ENCODE measurements around the gene MTERF4.

The MTERF4 gene

GRCh38 chr2:241134711-241135110 lies 32.6 kb upstream of the MTERF4 start:
- no peak for DNase-seq (ENCODE audit: low read depth, low spot score)

- DNase-seq (ENCODE audit: low read depth, low spot score), result no peak
These were observed 31.3 kb upstream of the MTERF4 start for GRCh38 chr2:241133436-241133820.

GRCh38 chr2:241132538-241133435 lies 30.7 kb upstream of the MTERF4 start:
- DNase-seq (ENCODE audit: low read depth, low spot score), result no peak

- DNase-seq (ENCODE audit: low read depth, low spot score), result no peak
These were observed 29.4 kb upstream of the MTERF4 start for GRCh38 chr2:241131531-241131930.

GRCh38 chr2:241130316-241130715 lies 28.2 kb upstream of the MTERF4 start:
- DNase-seq (ENCODE audit: low read depth, low spot score), result no peak

- DNase-seq (ENCODE audit: low read depth, low spot score), result no peak
These were observed 27.2 kb upstream of the MTERF4 start for GRCh38 chr2:241129086-241129871.

- no peak for DNase-seq (ENCODE audit: low read depth, low spot score)
These were observed 26.2 kb upstream of the MTERF4 start for GRCh38 chr2:241128266-241128665.

GRCh38 chr2:241126771-241127202 lies 24.7 kb upstream of the MTERF4 start:
- DNase-seq (ENCODE audit: low read depth, low spot score), result no peak

- DNase-seq (ENCODE audit: low read depth, low spot score), result no peak
These were observed 24.1 kb upstream of the MTERF4 start for GRCh38 chr2:241126201-241126611.

DNA sequence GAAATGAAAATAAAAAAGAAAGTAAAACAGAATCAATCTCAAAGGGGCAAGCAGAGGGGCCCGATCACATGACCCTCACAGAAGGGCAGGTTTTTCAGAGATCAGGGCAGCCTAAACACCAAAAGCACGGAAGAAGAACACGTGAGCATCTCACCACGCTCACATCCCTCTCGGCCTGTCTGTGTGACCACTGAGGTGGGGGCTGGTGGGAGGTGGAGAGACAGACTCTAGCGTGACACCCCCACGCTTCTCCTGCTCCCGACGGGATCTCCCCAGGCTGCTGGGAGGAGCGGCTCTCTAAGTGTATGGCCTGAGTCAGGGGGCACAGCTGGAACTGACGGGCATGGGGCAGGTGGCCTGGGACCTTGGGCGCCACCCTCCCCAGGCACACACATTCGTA lies 23.5 kb upstream of the MTERF4 start:
- no peak for DNase-seq (ENCODE audit: low read depth, low spot score)

DNA sequence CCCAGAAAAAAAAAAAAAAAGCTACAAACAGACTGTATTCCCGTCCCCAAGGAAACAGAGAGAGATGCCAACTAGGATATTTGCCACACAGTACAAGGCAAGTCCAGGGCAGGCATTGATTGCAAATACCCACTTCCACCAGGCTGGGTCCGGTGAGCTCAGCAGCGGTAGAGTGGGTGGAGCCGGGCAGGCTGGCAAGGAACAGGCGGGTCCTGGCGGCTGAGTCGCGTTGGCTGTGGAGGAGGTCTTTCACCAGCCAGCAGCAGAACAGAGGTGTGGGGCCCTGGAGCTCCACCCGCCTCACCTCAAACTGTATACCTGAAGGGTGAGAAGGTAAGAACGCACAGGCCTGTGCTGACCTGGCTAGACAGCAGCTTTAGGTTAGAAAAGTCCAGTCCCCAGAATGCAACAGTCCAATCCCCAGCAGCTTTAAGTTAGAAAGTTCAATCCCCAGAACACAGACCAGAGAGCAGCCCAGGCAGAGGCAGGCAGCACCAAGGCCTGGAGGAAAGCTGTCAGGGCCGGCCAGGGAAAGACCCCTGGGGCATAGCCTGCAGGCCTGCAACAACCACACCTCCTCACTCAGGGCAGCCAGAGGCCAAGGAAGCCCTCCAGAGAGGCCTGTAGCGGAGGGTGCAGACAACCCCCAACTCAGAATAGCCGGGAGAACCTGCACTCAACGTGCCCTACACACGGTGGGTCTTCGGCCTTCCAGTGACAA lies 21.9 kb upstream of the MTERF4 start:
- no peak for DNase-seq (ENCODE audit: low read depth, low spot score)

GRCh38 chr2:241122376-241123002 lies 20.4 kb upstream of the MTERF4 start:
- DNase-seq (ENCODE audit: low read depth, low spot score), result no peak

- DNase-seq (ENCODE audit: low read depth, low spot score), result no peak
These were observed 18.9 kb upstream of the MTERF4 start for GRCh38 chr2:241121008-241121407.

DNA sequence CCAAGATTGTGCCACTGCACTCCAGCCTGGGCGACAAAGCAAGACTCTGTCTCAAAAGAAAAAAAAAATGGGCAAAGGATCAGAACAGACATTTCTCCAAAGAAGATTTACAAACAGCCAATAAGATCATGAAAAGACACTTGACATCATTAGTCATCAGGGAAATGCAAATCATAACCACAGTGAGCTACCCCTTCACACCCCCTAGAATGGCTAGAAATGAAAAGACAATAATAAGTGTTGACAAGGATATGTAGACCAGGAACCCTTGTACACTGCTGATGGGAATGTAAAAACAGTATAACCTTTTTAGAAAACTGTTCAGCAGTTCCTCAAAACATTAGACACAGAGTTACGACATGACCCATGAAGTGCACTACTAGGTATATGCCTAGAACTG lies 18.4 kb upstream of the MTERF4 start:
- no peak for DNase-seq (ENCODE audit: low read depth, low spot score)

DNA sequence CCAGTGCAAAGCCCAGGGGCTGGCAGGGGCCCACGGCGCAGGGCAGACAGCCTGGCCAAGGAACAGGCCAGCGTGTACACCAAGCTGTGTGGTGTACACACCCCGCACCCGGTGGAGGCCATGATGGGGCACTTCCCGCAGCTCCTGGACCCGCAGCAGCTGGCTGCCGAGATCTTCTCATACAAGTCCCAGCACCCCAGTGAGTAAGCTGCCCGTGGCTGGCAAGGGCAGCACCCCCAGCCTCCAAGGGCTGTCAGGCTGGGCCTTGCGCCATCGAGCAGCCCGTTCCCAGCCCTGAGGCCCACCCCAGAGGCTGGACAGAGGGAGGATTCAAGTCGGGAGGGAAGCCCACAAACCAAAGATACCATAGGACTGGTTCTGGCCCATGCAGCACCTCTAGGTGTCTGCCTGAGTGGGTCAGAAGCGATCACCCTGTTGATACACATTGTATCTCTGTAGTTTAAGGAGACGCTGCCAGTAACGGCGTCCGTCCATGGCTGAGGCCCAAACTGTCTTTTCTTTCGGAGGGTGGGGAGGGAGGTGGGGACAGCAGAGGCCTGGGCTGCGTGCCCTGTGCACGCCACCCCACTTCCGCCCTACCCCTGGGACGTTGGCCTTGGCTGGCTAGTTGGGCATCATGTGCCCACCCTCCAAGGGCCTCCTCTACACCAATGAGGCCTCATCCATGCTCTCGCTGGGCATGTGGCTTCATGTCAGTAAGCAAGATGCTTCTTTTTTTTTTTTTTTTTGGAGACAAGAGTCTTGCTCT lies 16.8 kb upstream of the MTERF4 start:
- DNase-seq (ENCODE audit: low read depth, low spot score), result no peak

GRCh38 chr2:241116606-241117560 lies 14.8 kb upstream of the MTERF4 start:
- no peak for DNase-seq (ENCODE audit: low read depth, low spot score)

DNA sequence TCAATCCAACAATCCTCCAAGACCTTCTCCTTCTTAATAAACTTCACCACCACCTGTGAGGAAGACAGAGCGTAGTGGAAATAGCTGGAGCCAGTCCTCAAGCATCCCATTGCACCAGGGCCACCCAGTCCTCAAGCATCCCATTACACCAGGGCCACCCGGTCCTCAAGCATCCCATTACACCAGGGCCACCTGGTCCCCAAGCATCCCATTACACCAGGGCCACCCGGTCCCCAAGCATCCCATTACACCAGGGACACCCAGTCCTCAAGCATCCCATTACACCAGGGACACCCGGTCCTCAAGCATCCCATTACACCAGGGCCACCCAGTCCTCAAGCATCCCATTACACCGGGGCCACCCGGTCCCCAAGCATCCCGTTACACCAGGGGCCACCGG lies 13.3 kb upstream of the MTERF4 start:
- no peak for DNase-seq (ENCODE audit: low read depth, low spot score)

DNA sequence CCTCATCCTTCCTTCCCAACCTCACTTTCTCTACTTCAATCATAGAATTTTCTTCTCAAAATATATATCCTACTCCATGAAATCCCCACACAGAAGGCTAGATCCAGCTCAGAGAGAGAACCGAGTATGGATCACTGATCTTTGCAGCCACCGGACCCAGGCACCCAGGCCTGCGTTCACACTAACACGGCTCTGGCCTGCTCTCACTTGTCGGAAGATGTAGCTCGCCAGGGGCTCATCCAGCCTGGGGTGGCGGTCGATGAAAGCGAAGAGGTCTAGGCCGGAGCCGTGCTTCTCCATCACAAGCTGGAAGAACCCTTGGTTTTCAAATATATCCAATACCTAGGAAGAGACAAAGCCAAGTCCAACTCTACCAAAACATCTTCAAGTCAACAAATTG lies 12.7 kb upstream of the MTERF4 start:
- no peak for DNase-seq (ENCODE audit: low read depth, low spot score)

DNA sequence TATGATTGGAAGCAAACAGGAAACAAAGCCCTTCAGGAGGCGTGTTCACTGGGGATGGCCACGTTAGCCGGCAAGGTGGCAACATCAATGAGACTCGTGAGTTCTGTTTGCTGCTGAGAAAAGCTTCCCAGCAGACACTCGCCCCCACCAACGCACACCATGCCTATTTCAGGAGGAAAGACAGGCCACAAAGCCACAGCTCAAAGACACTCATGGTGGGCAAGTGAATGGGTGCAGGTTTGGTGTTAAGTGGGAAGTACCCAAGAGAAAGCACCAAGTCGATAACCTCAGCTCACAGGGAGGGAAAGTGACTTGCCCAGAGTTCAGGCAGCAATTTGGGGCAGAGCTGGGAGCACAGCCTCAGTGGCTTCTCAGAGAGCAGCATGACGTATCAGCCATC lies 10.5 kb upstream of the MTERF4 start:
- no peak for DNase-seq (ENCODE audit: low read depth, low spot score)

DNA sequence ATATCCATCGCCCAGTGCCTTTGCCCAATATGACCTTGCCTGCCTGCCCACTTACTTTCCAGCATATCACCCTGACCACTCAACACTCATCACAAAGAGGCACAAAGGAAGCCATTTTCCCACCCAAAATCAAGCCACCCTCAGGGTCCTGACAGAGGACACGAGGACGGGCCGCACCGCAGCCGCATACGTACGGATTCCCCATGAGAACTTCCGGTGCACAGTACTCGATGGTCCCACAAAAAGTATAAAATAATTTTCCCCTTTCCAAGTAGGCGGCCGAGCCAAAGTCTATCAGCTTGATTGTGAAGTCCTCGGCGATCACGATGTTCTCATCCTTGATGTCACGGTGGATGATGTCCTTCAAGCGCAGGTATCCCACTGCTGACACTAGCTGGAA lies 10.0 kb upstream of the MTERF4 start:
- no peak for DNase-seq (ENCODE audit: low read depth, low spot score)

All from iPS DF 19.7 (cell line).